CD4-positive, alpha-beta T cell treated with Interleukin-2 at 100 ng/mL for 4 hours (primary cell): Measurements from ENCODE around the gene NEK8.

Experiments
- DNase-seq: peaks from one replicate; pipeline ENCODE4 v3.0.0-alpha.2; 2020; ENCODE audit warnings: low spot score

The NEK8 gene

DNA sequence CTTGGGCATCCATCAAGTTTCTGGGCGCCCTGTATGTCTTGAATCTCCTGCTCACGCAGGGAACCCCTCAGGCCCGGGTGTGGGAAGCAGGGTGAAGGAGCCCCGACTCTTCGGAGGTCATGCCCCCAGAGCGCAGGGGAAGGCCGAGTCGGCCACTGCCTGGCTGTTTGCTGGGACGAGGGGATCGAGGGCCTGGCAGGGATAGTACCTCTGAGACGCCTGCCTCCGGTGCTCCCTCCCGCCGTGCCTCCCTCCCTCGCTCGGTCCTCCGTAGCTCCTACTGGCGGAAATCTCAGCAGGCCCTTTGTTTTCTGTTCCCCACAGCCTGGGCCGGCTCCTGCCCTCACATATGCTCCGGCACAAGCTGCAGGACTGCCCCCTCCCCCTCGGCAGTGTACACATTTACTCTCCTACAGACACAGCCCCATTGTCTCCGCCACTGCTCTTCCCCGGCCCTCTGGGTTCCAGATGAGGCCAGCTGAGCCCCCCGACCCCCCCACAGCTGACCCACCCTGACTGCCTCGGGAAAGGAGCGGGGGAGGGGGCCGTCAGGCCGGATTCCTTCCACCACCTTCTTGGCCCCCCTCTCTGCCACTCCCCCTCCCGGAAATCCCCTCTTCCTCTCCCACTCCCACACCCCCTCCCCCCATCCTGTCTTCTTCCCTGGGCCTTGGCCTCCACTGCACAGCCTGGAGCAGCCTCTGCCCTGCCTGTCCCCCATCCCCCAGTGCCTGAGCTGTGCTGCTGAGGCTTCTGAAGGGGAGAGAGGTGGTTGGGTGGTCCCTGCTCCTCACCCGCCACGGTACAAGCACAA, 16.6 kb downstream of the NEK8 start:
- DNase-seq, result no peak

DNA sequence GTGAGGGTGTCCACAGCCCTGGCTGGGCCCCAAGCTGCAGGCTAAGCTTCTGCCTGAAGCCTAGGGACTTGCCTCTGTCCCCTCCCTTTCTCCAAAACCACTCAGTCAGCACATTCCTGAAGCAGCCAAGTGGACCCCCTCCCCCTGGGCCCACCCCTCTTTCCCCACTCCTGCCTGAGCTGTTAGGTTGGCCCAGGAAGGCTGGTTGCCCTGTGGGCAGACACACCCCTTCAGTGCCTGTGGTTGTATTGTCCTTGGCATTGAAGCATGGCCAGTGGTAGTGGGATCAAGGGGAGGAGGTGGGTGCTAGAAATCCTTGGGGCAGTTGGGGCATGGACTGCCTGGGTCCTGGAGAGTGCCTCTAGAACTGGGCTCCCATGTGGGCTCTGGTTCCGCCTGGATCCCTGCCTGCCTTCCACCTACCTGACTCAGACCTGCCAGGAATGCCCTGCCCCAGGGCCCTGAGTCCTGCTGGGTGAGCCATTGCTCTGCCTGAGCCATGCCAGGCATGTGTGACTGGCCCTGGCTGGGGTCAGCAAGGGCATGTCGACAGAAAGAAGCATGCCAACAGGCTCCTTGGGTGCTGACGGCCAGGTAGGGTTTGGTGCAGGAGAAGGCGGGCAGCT, 17.3 kb downstream of the NEK8 start:
- no peak for DNase-seq

DNA sequence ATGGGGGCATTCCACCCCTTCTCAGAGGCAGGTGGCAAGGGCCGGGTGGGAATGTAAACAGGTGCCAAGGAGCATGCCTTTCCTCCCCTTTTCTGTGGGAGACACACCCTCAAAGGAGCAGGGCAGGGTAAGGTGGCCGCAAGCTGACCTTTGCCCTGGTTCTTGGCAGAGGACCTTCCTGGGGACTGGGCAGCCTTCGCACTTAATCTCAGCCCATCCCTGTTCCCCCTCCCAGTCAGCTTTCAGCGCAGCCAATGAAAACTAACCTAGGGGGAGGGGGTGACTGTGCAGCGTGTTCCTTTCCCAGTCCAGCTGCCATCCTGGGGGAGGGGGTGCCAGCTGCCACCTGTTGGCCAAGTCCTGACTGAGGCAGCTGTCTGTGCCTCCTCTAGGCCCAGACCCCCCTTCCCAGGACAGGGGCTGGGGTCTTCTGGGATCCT, 18.0 kb downstream of the NEK8 start:
- DNase-seq, result no peak

DNA sequence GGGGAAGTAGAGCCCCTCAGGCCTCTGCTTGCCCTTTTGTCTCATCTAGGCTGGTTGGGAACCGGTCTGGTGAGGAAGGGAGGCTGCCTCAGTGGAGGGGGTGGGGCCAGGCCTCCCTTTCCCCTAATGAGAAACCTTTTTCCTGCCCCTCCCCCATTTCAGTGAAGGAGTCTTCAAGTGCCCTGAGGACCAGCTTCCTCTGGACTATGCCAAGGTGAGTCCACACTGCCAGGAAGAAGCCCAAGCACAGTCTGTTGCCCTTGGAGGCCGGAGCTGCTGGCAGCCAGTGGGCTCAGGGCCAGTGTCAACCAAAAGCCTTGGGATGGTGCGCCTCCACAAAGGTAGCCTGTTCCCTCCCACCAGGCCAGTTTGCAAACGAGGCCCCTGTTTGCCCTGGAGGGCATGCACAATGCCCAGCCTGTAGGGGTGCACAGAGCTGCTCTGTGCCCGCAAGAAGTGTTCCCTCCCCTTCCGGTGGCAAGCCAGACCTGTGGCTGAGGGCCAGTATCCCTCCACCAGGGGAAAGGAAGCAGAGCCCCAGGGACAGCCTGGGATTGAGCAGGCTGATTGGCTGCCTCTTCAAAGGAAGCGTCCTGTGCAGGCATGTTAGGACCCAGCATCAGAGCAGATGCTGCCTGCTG, 18.6 kb downstream of the NEK8 start:
- no peak for DNase-seq

DNA sequence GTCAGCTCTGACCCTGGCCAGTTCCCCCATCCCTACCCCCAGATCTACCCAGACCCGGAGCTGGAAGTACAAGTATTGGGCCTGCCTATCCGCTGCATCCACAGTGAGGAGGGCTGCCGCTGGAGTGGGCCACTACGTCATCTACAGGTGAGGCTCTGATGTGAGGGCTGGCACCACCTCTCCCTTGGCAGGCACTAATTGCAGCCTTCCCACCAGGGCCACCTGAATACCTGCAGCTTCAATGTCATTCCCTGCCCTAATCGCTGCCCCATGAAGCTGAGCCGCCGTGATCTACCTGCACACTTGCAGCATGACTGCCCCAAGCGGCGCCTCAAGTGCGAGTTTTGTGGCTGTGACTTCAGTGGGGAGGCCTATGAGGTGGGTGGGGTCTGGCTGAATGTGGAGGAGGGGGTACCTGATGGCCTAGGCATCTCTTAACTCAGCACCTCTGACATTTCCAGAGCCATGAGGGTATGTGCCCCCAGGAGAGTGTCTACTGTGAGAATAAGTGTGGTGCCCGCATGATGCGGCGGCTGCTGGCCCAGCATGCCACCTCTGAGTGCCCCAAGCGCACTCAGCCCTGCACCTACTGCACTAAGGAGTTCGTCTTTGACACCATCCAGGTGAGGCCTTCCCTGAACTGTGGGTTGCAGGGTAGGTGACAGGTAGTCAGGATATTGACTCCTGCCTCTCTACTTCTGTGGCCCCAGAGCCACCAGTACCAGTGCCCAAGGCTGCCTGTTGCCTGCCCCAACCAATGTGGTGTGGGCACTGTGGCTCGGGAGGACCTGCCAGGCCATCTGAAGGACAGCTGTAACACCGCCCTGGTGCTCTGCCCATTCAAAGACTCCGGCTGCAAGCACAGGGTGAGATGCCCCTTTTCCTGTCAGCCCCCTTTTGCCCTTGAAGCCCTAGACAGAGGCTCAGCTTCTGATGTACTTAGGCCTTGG, 19.5 kb downstream of the NEK8 start:
- no peak for DNase-seq

DNA sequence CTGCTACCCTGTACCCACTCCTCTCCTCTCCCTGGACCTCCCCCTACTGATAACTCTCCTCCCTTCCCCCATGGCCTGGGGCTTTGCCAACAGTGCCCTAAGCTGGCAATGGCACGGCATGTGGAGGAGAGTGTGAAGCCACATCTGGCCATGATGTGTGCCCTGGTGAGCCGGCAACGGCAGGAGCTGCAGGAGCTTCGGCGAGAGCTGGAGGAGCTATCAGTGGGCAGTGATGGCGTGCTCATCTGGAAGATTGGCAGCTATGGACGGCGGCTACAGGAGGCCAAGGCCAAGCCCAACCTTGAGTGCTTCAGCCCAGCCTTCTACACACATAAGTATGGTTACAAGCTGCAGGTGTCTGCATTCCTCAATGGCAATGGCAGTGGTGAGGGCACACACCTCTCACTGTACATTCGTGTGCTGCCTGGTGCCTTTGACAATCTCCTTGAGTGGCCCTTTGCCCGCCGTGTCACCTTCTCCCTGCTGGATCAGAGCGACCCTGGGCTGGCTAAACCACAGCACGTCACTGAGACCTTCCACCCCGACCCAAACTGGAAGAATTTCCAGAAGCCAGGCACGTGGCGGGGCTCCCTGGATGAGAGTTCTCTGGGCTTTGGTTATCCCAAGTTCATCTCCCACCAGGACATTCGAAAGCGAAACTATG, 20.4 kb downstream of the NEK8 start:
- DNase-seq, result no peak

DNA sequence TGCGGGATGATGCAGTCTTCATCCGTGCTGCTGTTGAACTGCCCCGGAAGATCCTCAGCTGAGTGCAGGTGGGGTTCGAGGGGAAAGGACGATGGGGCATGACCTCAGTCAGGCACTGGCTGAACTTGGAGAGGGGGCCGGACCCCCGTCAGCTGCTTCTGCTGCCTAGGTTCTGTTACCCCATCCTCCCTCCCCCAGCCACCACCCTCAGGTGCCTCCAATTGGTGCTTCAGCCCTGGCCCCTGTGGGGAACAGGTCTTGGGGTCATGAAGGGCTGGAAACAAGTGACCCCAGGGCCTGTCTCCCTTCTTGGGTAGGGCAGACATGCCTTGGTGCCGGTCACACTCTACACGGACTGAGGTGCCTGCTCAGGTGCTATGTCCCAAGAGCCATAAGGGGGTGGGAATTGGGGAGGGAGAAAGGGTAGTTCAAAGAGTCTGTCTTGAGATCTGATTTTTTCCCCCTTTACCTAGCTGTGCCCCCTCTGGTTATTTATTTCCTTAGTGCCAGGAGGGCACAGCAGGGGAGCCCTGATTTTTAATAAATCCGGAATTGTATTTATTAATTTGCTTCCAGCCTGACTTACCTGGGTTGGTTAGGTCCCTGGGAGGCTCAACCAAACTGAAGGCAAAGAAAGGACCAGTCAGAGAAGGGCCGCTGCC, 21.1 kb downstream of the NEK8 start:
- no peak for DNase-seq

DNA sequence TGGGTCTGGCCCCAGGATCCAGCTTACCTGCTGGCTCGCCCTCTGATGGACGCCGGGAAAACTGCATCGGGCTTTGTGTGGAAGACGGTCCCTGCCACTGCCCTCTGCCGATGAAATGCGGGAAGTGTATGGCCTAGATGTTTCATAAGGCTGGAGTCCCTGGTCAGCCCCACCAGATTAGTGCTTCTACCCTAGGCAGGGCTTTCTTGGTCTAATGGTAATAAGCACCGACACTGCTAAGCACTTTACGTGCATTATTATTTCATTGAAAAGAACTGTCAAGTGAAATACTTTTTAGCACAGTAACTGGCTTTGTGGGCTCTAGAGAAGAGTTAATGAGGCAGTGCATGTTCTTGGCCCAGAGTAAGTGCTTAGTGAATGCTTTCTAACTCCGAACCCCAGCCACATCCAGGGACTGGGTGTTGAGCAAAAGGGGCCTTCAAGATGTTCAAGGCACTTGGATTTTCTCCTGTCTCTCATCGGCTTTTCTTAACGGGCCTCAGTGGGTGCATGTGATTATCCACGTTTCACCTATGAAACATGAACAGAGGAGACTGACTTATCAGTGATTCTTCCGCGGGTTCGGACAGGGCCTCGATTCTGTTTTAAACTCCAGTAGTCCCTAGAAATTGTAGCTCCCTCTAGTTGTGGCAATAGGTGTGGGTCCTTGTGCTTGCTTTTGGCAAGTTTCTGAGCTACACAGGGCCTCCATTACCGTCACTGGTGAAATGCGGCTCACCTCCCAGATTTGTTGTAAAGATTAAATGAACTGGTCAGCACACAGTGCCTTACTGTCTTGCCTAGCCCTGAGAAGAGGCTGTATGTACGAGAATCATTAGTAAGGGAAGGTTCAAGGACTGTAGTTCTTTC, 21.8 kb downstream of the NEK8 start:
- peak; percentile 91 for DNase-seq

DNA sequence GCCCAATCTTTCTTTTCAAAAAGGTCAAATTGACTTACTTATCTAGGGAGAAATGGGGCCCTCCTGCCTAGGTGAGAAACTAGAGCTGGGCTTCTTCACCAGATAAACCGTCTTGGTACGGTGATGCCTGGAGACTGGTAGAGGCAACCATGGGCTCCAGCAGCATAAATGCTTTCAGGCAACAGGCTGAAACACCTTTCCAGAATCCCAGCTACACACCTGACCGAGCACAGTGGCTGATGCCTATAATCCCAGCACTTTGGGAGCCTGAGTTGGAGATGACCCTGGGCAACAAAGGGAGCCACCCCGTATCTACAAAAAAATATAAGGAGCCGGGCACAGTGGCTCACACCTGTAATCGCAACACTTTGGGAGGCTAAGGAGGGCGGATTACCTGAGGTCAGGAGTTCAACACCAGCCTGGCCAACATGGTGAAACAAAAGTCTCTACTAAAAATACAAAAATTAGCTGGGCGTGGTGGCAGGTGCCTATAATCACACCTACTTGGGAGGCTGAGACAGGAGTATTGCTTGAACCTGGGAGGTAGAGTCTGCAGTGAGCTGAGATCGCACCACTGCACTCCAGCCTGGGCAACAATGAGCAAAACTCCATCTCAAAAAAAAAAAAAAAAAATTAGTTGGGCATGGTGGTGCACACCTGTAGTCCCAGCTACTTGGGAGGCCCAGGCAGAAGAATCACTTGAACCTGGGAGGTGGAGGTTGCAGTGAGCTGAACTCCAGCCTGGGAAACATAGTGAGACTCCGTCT, 23.2 kb downstream of the NEK8 start:
- no peak for DNase-seq

DNA sequence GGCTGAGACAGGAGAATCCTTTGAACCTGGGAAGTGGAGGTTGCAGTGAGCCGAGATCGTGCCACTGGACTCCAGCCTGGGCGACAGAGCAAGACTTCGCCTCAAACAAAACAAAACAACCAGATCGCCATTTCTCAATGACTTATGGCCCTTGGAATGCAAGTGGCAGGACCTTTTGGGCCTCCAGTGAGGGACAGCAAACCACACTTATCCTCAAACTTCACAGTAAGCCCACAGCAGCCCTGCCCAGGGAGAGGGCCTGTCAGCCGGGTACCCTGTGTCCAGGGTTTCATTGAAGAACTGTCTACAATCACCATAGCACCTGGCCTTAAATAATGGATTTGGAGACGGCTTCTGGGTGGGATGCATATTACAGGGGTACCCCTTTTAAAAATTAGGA, 26.9 kb downstream of the NEK8 start:
- no peak for DNase-seq

DNA sequence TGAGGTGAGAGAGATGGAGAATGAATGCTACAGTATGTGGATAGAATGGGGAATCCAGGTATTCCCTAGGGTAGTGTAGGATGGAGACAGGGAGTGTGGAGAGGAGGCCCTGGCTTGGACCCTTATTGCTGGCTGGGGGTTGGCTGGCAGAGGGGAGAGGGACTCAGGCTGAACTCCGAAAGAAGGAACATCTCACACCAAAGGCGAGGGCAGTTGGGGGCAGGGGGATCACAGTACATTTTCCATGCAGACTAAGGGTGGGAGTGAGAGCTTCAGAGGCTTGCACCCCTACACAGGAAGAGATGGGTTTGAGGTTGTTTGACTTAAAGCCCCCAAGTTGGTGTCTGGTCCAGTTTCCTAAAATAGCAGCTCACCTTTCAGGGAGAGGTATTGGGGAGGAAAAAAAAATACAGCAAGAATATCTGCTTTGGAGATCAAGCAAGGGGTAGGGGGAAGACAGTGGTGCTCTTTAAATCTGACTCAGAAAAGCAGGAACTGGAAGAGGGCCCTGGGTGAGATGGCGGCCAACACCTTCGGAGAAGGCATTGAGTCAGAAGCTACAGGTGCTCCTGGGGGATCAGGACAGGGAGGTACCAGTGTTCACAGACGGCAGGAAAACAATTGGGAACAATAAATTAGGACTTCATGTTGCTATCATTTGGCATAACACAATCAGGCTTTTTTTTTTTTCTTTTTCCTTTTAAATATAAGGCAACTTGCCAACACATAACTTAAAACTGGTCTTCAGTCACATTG, 27.6 kb downstream of the NEK8 start:
- no peak for DNase-seq

DNA sequence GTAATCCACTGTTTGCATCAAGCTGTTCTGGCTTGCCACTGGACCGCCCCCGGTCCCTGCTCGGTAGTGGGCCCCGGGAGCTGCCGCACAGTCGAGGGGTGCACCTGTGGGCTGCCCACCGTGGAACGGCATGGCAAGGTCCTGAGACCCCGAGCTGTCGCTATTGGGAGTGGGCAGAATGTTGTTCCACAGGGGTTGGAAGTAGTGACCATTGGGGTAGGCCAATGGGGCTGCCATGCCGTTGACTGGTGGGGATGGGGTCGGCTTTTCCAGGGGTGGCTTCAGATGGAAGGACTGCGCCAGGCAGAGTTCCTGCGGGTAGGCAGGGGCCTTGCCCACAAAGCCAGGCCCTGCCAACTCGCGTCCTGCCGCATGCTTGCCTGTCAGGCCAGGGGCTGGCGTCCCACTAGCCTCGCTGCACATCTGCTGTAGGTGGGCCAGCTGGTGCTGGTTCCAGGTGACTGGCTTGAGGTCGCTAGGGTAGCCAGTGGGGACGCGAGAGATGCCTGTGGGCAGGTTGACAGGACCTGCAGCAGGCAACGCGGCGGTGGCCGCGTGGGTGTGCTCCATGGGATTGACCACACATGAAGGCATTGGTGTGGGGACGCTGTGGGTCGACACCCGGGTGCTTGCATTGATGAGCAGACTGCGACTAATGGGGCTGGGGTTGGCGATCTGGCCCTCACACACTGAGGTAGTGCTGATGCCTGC, 30.0 kb downstream of the NEK8 start:
- no peak for DNase-seq

DNA sequence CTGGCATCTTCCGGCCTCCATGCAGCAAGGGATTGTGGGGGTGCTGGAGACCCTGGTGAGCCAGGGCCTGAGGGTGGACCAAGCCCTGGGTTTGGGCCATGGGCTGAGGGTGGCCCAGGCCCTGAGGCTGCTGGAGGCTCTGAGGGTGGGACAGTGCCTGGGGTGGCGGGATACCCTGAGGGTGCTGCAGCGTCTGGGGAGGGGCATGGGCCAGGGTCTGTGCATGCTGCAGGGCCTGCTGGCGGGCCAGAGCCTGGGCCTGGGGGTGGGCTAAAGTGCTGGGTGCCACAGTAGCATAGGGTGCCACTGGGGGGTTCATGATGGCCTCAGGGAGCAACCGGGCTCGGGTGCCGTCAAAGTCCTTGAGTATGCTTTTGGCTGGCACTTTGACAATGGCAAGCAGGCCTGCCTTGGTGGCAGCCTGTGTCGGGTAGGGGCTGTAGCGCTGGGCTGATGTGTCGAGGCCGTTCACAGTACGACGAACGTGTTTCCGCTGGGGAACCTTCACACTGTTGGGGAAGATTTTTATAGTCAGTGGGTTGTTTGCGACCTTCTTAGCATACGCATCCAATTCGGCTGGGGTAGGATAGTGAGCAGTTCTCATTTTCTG, 30.8 kb downstream of the NEK8 start:
- DNase-seq, result no peak

DNA sequence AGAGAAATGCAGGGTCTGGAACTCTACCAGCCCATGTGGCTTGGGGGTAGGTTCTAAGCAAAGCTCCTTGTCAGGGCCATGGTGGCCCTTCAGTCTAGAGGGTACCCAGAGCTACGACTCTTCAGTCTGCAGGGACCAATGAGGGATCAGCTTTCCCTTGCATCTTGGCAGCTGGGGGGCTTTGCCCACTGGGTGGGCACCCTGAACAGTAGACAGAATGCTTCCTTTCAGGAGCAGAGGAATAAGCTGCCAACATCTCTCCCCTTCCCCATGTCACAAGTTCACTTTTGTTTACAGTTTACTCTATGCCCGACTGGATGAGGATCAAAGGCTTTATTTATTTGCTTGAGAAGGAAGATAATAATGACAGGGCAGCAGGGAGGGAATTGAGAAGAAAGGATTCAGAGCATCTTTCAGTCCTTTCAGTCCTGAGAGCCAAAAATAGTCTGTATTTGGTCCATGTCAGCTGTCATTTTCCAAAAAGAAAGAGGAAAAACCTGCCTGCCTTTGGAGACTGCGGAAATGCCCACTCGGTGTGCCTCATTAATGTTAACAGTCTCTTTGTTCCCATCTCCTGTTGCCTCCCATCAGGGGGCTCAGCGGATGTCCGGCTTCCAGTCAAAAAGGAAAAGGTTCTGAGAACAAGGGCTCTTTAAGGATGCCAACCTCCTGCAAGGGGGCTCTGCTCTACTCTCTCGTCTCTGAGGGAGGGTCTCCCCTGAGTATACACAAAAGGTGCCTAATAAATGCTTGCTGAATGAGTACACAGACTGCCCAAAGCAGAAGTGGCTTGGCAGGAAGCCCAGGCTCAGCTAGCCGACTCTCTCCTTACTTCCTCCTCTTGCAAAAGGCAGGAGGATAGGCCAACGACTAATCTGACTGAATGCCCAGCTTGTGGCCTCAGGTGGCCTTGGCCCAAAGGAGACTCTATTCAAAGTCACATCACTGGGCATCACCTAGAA, 32.3 kb downstream of the NEK8 start:
- no peak for DNase-seq

DNA sequence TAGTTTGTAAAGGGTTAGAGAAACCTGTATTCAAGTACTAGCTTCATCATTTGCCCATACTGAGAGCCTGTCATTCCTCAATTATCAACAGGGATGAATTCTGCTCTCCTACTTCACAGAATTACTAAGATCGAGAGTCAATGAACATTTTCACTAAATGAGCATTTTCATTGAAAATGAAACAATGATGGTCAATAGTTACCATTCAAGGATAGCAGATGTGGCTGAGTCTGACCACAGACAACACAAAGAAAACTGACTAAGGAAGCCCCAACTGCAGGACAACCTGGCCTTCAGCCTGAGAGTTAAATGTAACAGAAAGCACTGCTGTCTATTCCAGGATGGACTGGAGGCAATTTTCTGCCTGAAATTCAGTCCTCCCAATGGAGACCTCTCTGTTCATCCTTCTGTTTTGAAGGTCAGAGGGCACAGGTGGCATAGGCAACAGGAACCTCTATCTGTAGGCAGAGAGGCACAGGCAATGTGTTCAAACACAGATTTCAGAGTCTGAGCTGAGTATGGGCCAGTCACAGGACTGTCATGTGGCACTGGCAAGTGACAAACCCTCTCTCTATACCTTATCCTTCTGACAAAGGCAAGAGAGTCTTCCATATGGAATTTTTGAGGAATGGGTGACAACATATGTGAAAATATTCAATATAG, 34.7 kb downstream of the NEK8 start:
- no peak for DNase-seq

DNA sequence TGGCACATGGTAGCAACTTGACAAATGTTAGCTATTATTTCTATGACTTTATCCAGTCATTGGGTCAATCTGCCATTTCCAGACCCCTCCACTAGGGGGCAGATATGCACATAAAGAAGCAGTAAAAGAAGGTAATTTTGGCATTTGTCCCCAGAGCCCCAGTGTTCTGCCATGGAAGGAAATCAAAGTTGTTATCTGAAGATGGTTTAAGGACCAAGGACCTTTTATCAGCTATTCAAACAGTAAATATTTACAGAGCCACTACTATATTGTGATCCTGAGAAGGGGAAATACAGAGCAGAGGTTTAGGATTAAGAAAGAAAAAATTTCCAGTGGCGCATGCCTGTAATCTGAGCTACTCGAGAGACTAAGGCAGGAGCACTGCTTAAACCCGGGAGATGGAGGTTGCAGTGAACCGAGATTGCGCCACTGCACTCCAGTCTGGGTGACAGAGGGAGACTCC, 35.2 kb downstream of the NEK8 start:
- DNase-seq, result peak; percentile 87
